T-helper 2 cell treated with Interferon-gamma antibody and Interleukin-4, amounts not matched to agents 100 ng/mL and 5 ng/mL, for 36 hours (primary cell): Measurements from ENCODE around the gene IDI1. TPM values are rescaled to one million over a fixed set of nuclear protein-coding genes. Genes with fewer than 3 reads are reported as not detected.

Experiments
- intact Hi-C: fragments of 100-400 bp; cut with micrococcal nuclease; formaldehyde crosslinking; loops from one replicate; pipeline ENCODE4 v1.15.1; 2023
- total RNA-seq: library from RNA; stranded (reverse); gene quantifications from 2 replicates; pipeline ENCODE4 v1.2.3, GENCODE V29; 2022

IDI1 gene
- total RNA-seq, 1 donor from 2014 or later: 50.0 TPM

- intact Hi-C loops: no loop called here
These were observed 52.9 kb downstream of the IDI1 start for GRCh38 chr10:996031-996430.

DNA sequence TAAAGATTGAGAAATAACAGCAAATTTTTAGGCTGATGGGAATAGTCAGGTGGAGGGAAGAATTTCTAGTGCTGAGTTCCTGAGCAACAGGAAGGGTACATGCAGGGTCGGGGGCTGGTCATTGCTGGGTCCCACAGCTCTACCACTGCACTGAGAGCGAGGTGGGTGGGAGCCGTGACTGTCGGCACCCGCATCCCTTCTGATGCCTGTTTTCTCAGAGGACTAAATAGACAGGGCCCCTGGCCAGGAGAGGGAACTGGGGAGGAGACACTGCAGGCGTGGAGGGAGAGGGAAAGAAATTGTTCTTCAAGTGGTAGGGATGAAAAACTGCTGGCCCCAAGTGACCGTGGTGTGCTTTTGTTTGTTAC lies 53.4 kb downstream of the IDI1 start:
- intact Hi-C loops: no loop called here

DNA sequence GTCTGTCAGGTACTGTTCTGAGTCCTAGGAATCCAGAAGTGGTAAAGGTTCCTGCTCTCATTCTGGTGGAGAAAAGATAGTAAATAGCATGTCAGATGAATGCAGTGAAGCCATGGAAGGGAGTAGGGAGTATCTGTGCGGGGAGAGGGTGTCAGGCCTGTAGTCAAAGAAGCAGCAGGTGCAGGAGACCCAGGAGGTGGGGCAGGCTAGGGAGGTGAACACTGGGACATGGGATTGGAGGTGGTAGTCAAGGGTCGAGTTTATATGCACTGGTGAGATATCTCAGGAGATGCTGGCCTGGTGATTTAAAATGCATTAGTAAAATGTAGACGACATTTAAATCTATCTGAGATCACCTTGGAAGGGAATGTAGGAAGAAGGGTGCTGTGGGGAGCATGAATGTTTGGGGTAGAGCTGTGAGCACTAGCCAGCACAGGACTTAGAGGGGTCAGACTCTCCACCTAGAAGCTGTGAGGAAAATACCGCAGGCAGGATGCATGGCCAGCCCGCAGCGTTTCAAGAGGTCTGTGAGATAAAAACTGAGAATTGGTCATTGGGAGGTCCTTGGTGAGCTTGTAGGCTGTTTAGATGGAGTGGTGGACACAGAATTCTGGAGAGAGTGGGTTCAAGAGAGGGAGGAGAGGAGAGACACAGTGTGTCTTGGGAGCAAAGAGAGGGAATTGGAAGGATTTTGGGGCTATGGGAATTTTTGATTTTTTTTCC lies 53.9 kb downstream of the IDI1 start:
- intact Hi-C loops: no loop called here

DNA sequence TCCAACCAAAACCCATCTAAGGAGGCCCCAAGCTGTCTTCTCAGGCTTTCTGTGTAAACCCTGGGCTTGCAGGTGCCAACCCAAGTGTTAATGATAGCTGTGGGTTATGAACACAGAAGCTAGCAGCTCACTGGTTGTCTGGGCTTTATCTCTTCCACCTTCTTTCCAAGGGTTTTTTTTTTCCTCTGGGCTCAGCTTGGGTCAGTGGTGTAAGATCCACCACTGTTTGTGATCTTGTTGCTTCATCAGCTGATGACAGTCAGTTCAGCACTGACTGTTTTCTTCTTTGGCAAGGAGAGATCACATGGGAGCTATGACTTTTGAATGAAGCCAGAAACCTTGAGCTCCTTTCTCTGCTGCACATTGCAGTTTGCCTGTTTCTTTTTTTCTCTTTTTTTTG lies 56.0 kb downstream of the IDI1 start:
- intact Hi-C loops: no loop called here

GRCh38 chr10:992467-992866 lies 56.5 kb downstream of the IDI1 start:
- intact Hi-C loops: no loop called here

DNA sequence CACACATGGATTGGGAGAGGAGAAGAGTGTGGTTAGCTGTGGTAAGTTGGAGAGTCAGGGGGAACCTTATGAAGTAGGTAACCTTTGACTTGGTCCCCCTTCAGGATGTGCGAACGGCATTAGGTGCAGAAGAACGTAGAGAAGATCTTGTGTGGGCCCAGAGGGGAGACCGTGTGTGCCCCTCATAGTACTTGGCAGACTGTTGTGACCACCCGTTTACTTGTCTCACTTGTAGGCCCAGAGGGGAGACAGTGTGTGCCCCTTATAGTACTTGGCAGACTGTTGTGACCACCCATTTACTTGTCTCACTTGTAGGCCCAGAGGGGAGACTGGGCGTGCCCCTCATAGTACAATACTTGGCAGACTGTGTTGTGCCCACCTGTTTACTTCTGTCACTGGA lies 58.1 kb downstream of the IDI1 start:
- intact Hi-C loops: no loop called here

Other genes starting within 250 kb of the IDI1 start
- gene LARP4B, start 117.4 kb downstream of the IDI1 start, total RNA-seq: 117 and 119 TPM in 2 replicates
- gene GTPBP4, start 60.7 kb downstream of the IDI1 start, total RNA-seq: 70.4 and 75.6 TPM in 2 replicates
- gene IDI2, start 23.3 kb downstream of the IDI1 start, total RNA-seq: not detected in 2 replicates
- gene WDR37, start 7.3 kb upstream of the IDI1 start, total RNA-seq: 26.5 and 28.1 TPM in 2 replicates